GM21390 (cell line): ENCODE results near the gene MLLT11.
A peak's percentile ranks its signal among the peaks of the same experiment; 100 is the strongest.

Experiments used
- ATAC-seq: cut with Tn5 transposase; IDR thresholded peaks from one replicate; pipeline ENCODE4 v1.9.1; 2021; ENCODE audit not compliant: unreplicated experiment

MLLT11 gene

GRCh38 chr1:151060007-151060656 is at the start of gene MLLT11:
TSS of gene MLLT11 (plus strand) at chr1:151060397. CDS start at chr1:151067225, 6,828 bp downstream.
- ATAC-seq = no peak

GRCh38 chr1:151011154-151011850 is 48.9 kb upstream of the MLLT11 start:
- ATAC-seq = no peak

GRCh38 chr1:151012684-151013471 is 47.3 kb upstream of the MLLT11 start:
- no peak for ATAC-seq

- no peak for ATAC-seq
Observed at GRCh38 chr1:151013518-151013917, 46.7 kb upstream of the MLLT11 start.

GRCh38 chr1:151024540-151025146 is 35.6 kb upstream of the MLLT11 start:
- no peak for ATAC-seq

- no peak for ATAC-seq
Observed at GRCh38 chr1:151026460-151026859, 33.7 kb upstream of the MLLT11 start.

- ATAC-seq = no peak
Observed at GRCh38 chr1:151032164-151032563, 28.0 kb upstream of the MLLT11 start.

GRCh38 chr1:151035167-151035566 is 25.0 kb upstream of the MLLT11 start:
- ATAC-seq = no peak

GRCh38 chr1:151036356-151036755 is 23.8 kb upstream of the MLLT11 start, which contains the start of gene BNIPL:
TSS of gene BNIPL (plus strand) at chr1:151036586. CDS start at chr1:151036726, 140 bp downstream.
- no peak for ATAC-seq

GRCh38 chr1:151037032-151037431 is 23.2 kb upstream of the MLLT11 start:
- no peak for ATAC-seq

GRCh38 chr1:151039521-151039920 is 20.7 kb upstream of the MLLT11 start:
- no peak for ATAC-seq

- no peak for ATAC-seq
Observed at GRCh38 chr1:151043163-151043562, 17.0 kb upstream of the MLLT11 start.

- ATAC-seq = peak; percentile 59
Observed at GRCh38 chr1:151047591-151047924, 12.6 kb upstream of the MLLT11 start, which contains the start of gene C1orf56. TSS of gene C1orf56 (plus strand) at chr1:151047751. CDS start at chr1:151047848, 97 bp downstream.

- ATAC-seq = peak; percentile 24
Observed at GRCh38 chr1:151047925-151048644, 12.1 kb upstream of the MLLT11 start.

GRCh38 chr1:151048645-151049032 is 11.6 kb upstream of the MLLT11 start:
- peak; percentile 47 for ATAC-seq

- no peak for ATAC-seq
Observed at GRCh38 chr1:151049458-151049857, 10.7 kb upstream of the MLLT11 start.

- no peak for ATAC-seq
Observed at GRCh38 chr1:151050051-151050688, 10.0 kb upstream of the MLLT11 start.

- ATAC-seq = no peak
Observed at GRCh38 chr1:151051356-151052009, 8.7 kb upstream of the MLLT11 start.

- no peak for ATAC-seq
Observed at GRCh38 chr1:151054971-151055547, 5.1 kb upstream of the MLLT11 start.
